Activated T-cell treated with anti-CD3 and anti-CD28 coated beads, Interleukin-2, amount 50 U/mL, for 4 hours (primary cell): ENCODE data around the gene FMNL3. TPM values are rescaled to one million over a fixed set of nuclear protein-coding genes. Genes with fewer than 3 reads are reported as not detected.
"Not testable (repeated sequence)": the region's sequence is repeated elsewhere in the genome, so short reads cannot be mapped to it uniquely, and the experiment has no call there.

Experiments
- ATAC-seq, 2 donors: fragments of 200-7000 bp; cut with Tn5 transposase; one replicate each; pipeline ENCODE4 v1.10.0; 2021
- DNase-seq: peaks from one replicate; pipeline ENCODE4 v3.0.0-alpha.2; 2020
- H3K27me3 Mint-ChIP-seq: one replicate; pipeline ENCODE4 v1.8.0; 2021; ENCODE audit warnings: low read depth, mixed read lengths
- H3K36me3 Mint-ChIP-seq: one replicate; pipeline ENCODE4 v1.8.0; 2022; ENCODE audit warnings: mixed read lengths; ENCODE audit not compliant: insufficient read depth
- H3K4me1 Mint-ChIP-seq: one replicate; pipeline ENCODE4 v1.8.0; 2021; ENCODE audit warnings: low read depth, mixed read lengths
- H3K4me3 Mint-ChIP-seq: one replicate; pipeline ENCODE4 v1.8.0; 2021; ENCODE audit warnings: mild to moderate bottlenecking, moderate library complexity, mixed read lengths
- H3K9me3 Mint-ChIP-seq: one replicate; pipeline ENCODE4 v1.8.0; 2021; ENCODE audit warnings: mixed read lengths
- total RNA-seq, 3 donors: library from RNA; stranded (reverse); gene quantifications; one replicate each; pipeline ENCODE4 v1.2.1, GENCODE V29; 2021

FMNL3 gene
- total RNA-seq, 3 donors from 2014 or later: 22.1 to 24.0 (median 23.6) TPM

DNA sequence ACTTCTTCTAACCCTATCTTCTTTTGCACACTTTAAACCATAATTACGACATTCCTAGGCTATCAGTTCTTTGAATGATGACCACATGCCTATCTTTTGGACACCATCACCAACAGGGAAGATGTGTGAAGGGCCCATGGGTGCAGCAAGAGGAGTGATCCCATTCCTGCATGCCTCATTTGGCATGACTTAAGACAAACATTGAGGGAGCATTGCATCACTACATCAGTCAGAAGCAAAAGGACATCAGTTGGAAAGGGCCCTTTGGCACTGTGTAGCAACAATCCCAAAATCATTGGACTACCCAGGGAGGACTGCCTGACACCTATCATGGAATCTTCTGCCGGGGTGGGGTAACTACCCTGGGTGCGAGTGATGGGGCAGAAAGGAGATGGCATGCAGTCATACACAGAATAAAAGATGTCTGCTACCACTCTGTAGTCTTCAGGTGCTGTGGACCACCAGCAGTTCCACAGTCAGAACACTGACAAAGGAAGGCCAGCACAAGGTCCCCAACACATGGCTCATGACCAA is 23.4 kb upstream of the FMNL3 start:
- peaks cover 2% of the 10 kb centered on the region for H3K27me3 Mint-ChIP-seq
- H3K36me3 Mint-ChIP-seq: no peaks in the 10 kb centered on the region
- ATAC-seq: no peak
- H3K9me3 Mint-ChIP-seq: peaks cover 6% of the 10 kb centered on the region
- DNase-seq: no peak
- no peak overlapping the region for H3K4me3 Mint-ChIP-seq
- no peaks in the 10 kb centered on the region for H3K4me1 Mint-ChIP-seq

DNA sequence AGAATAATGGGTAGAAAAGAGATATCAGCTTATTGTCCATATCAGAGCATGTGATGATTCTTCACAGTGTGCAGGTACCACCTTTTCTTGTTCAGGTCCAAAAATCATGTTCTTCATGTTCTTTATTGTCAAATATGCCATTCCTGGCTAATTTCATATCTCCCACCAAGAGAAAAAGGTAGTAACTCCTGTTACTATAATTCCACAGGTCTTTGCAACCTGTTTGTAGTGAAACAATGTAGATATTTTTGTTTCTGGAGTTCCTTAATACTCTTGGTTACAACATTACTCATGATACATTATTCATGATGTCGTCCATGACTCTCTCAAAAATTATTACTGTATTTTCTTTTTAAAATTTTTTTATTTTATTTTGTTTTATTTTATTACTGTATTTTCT is 22.8 kb upstream of the FMNL3 start:
- DNase-seq (no peak), ATAC-seq (no peak)
- Mint-ChIP-seq H3K27me3 (peaks cover 4% of the 10 kb centered on the region), H3K4me1 (no peaks in the 10 kb centered on the region), H3K36me3 (no peaks in the 10 kb centered on the region), H3K4me3 (no peak overlapping the region), H3K9me3 (peaks cover 3% of the 10 kb centered on the region)

DNA sequence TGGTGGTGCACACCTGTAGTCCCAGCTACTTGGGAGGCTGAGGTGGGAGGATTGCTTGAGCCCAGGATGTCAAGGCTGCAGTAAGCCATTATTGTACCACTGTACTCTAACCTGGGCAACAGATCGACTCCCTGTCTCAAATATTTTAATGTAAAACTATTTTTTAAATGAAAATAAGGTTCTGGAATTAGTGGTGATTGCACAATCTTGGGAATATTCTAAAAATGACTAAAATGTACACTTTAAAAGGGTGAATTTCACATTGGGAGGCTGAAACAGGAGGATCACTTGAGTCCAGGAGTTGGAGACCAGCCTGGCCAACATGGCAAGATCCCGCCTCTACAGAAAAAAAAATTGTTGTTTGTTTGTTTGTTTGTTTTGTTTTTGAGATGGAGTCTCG is 21.2 kb upstream of the FMNL3 start:
- Mint-ChIP-seq H3K4me3 (no peak overlapping the region), H3K4me1 (no peaks in the 10 kb centered on the region), H3K27me3 (peaks cover 14% of the 10 kb centered on the region), H3K9me3 (no peaks in the 10 kb centered on the region), H3K36me3 (no peaks in the 10 kb centered on the region)
- ATAC-seq (no peak), DNase-seq (no peak)

DNA sequence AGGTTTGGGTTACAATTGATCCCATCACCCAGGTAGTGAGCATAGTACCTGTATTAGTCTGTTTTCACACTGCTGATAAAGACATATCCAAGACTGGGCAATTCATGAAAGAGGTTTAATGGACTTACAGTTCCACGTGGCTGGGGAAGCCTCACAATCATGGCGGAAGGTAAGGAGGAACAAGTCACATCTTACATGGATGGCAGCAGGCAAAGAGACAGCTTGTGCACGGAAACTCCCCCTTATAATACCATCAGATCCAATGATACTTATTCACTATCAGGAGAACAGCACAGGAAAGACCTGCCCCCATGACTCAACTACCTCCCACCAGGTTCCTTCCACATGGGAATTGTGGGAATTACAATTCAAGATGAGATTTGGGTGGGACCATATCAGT is 14.2 kb upstream of the FMNL3 start:
- H3K4me3 Mint-ChIP-seq, ATAC-seq, H3K4me1 Mint-ChIP-seq, H3K9me3 Mint-ChIP-seq, DNase-seq, H3K36me3 Mint-ChIP-seq: not testable (repeated sequence)
- H3K27me3 Mint-ChIP-seq: peaks cover 13% of the 10 kb centered on the region

DNA sequence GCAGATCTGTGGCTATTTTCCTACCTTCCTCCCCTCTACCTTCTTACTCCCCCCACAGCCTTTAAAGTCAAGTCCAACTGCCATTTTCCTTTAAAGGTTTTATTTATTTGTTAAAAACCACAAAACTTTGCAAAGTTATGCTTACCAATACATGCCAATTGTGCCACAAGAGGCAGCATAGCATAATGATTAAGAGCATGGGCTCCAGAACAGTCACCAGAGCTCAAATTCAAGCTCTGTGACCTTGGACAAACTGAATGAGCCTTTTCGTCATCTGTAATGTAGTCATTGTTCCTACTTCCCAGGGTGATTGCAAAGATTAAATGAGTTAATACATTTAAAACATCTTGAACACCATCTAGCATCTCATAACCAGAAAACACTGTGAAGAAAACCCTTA is 13.0 kb upstream of the FMNL3 start:
- peaks cover 12% of the 10 kb centered on the region for H3K27me3 Mint-ChIP-seq
- no peak overlapping the region for H3K4me3 Mint-ChIP-seq
- no peak for DNase-seq
- H3K4me1 Mint-ChIP-seq: no peaks in the 10 kb centered on the region
- ATAC-seq: no peak
- H3K36me3 Mint-ChIP-seq: no peaks in the 10 kb centered on the region
- H3K9me3 Mint-ChIP-seq: no peaks in the 10 kb centered on the region

DNA sequence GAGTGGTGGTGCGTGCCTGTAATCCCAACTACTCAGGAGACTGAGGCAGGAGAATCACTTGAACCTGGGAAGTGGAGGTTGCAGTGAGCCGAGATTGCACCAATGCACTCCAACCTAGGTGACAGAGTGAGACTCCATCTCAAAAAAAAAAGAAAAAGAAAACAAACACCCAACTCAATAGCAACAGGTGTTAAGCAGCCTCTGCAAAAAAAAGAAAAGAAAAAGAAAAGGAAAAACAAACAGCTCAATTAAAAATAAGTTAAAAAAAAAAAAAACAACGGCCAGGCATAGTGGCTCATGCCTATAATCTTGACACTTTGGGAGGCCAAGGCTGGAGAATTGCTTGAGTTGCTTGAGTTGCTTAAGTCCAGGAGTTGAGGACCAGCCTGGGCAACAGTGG is 10.6 kb upstream of the FMNL3 start:
- not testable (repeated sequence) for H3K36me3 Mint-ChIP-seq, H3K27me3 Mint-ChIP-seq, H3K9me3 Mint-ChIP-seq, ATAC-seq, DNase-seq, H3K4me3 Mint-ChIP-seq, H3K4me1 Mint-ChIP-seq

DNA sequence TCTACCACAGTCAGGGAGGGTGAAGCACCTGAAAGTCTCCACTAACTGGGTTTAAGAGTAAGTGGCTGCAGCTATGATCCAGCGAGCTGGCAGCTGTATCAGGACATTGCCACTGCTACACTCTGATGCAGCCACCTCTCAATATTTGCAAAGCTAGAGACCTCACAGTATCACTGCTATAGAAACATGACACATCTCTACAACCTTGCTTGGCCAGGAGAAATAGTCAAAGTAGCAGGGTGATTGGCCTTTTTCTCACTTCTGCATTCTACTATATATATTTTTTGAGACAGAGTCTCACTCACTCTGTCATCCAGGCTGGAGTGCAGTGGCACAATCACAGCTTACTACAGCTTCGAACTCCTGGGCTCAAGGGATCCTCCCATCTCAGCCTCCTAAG is 9.3 kb upstream of the FMNL3 start:
- Mint-ChIP-seq H3K27me3 (peaks cover 12% of the 10 kb centered on the region), H3K4me1 (no peaks in the 10 kb centered on the region), H3K4me3 (no peak overlapping the region), H3K9me3 (no peaks in the 10 kb centered on the region), H3K36me3 (no peaks in the 10 kb centered on the region)
- no peak for ATAC-seq
- DNase-seq: no peak

DNA sequence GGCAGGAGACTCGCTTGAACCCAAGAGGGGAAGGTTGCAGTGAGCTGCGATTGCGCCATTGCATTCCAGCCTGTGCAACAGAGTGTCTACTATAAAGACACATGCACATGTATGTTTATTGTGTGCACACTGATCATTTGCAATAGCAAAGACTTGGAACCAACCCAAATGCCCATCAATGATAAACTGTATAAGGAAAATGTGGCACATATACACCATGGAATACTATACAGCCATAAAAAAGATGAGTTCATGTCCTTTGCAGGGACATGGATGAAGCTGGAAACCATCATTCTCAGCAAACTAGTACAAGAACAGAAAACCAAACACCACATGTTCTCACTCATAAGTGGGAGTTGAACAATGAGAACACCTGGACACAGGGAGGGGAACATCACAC is 6.7 kb upstream of the FMNL3 start:
- not testable (repeated sequence) for H3K9me3 Mint-ChIP-seq, H3K36me3 Mint-ChIP-seq, H3K4me3 Mint-ChIP-seq, ATAC-seq, H3K4me1 Mint-ChIP-seq, DNase-seq
- H3K27me3 Mint-ChIP-seq: peaks cover 19% of the 10 kb centered on the region

DNA sequence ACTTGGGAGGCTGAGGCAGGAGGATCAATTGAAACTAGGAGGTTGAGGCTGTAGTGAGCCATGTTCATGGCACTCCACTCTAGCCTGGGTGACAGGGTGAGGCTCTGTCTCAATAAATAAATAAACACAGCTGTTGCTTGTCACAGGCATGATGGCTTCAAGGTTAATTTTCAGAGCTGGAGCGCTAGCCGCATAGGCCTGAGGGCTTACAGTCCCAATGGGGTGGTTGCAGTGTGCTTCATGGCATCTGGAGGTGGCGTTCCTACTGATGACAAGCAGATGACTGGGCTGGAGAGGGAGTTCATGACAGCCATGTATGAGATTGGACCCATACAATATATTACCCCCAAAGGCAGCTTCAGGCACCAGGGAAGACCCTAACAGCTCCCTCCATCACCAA is 1.6 kb upstream of the FMNL3 start:
- H3K36me3 Mint-ChIP-seq: no peaks in the 10 kb centered on the region
- DNase-seq (no peak), ATAC-seq (no peak)
- H3K9me3 Mint-ChIP-seq: no peaks in the 10 kb centered on the region
- H3K27me3 Mint-ChIP-seq: peaks cover 13% of the 10 kb centered on the region
- H3K4me1 Mint-ChIP-seq: peaks cover 29% of the 10 kb centered on the region
- no peak overlapping the region for H3K4me3 Mint-ChIP-seq

DNA sequence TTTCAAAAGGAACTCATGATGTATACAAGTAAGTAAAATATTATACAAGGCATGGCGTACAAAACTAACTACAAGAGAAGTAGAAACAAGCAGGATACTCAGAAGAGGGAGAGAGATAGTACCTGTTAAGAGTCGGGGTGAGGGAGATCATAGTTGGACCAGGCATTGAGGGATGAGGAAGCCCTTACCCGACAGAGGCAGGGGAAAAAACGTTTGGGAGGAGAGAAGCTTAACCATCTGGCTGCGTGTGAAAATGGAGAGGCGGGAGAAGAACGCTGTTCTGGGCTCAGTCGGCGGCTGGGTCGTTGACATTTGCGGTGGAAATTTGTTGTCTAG is 575 bp upstream of the FMNL3 start:
- ATAC-seq (no peak), DNase-seq (no peak)

DNA sequence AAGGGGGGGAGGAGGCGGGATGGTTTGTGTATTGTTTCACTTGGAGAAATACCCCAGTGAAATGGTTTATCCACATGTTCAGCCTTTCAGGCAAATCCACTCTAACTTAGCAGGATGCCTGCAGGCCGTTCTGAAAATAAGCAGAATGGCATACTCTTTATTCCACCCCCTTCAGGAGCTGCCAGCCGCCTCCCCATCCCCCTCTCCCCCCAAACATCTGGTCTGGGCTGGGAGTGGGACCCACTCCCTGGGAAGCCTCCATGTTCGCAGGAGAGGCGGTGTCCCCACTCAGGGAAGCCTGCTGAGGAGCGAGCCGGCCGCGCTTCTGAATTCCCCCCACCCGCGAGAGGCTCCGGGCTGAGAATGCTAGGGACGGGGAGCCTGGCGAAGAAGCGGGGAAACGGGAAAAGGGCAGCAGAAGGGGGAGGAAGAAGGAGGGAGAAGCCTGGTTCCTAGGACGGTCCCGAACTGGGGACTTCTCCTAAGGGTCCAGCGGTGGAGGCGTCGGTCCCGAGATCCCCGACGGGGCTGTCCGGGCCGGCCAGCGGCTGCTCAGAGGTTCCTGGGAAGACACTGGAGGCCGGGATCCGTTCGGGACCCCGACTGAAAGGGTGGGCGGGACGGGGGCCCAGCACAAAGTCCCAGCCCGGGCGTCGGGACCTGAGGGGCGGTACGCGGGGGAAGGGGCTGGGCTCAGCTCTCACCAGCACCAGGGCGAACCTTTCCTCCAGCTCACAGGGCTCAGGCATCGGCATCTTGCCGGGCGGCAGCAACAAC is 666 bp downstream of the FMNL3 start:
- H3K9me3 Mint-ChIP-seq: no peaks in the 10 kb centered on the region

More for the DNA sequence above, 575 bp upstream of the FMNL3 start:
- Mint-ChIP-seq H3K9me3 (no peaks in the 10 kb centered on the region), H3K4me1 (peaks cover 40% of the 10 kb centered on the region), H3K4me3 (peak overlapping the region; percentile 78), H3K27me3 (peaks cover 12% of the 10 kb centered on the region), H3K36me3 (no peaks in the 10 kb centered on the region)

DNA sequence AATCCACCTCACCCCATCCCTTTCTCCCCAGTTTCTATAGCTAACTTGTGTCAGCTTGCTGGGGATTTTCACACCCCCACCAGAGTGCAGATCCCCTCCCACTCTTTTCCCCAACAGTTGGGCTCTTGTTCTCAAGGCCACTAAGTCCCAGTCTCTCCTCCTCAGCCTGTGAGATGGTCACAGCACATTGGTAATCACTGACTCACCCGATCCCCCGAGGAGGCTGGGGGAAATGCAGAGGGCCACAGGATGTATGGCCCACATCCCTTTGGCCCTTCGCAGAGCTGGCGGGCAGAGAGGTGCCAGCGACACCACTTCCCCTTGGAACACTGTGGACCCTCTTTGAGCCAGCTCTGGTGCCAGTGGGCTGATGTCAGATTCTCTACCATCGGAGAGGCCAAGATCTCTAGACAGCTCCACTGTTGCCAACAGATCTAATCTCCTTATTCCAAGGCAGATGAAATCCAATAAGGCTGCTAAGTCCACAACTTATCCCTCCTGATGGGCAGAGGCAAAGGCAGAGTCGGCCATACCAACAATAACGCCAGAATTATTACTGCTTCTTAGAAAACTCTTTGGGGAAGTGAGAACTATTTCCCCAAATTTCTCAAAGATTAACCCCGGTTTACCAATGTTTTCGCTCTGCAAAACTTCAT is 1.6 kb downstream of the FMNL3 start:
- peak overlapping the region; percentile 93 for H3K4me3 Mint-ChIP-seq
- DNase-seq (peak; percentile 11), ATAC-seq (no peak)
- H3K9me3 Mint-ChIP-seq: no peaks in the 10 kb centered on the region
- peaks cover 53% of the 10 kb centered on the region for H3K4me1 Mint-ChIP-seq
- no peaks in the 10 kb centered on the region for H3K36me3 Mint-ChIP-seq
- peaks cover 3% of the 10 kb centered on the region for H3K27me3 Mint-ChIP-seq

More for the DNA sequence above, 666 bp downstream of the FMNL3 start:
- H3K4me3 Mint-ChIP-seq: peak overlapping the region; percentile 93
- no peaks in the 10 kb centered on the region for H3K36me3 Mint-ChIP-seq
- peaks cover 7% of the 10 kb centered on the region for H3K27me3 Mint-ChIP-seq
- peak; percentile 36 to 41 for ATAC-seq
- peaks cover 49% of the 10 kb centered on the region for H3K4me1 Mint-ChIP-seq
- DNase-seq: no peak

DNA sequence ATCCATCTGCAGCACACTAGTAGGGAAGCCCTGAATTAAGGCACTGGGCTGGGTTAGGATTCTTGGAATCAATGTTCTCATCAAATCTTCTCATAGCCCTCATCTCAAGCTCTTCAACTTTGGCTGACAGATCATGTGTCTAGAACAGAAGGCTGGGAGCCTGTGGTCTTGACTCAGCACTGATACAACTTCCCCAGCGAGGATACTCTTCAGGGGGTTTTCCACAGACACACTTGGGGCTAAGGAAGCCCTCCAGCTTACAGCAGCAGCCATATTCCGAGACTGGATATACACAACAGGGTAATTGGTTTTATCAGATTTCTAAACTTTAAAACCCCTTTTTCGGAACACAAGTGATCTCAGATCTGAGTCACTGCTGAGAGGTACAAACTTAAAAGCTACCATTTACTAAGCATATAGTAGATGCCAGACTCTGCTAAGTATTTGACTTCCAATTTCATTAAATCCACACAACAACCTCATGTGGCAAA is 3.5 kb downstream of the FMNL3 start:
- Mint-ChIP-seq H3K4me3 (peak overlapping the region; percentile 29), H3K36me3 (no peaks in the 10 kb centered on the region), H3K9me3 (no peaks in the 10 kb centered on the region), H3K27me3 (no peaks in the 10 kb centered on the region), H3K4me1 (peaks cover 66% of the 10 kb centered on the region)
- DNase-seq: peak; percentile 43
- ATAC-seq: peak; percentile 46 to 55

DNA sequence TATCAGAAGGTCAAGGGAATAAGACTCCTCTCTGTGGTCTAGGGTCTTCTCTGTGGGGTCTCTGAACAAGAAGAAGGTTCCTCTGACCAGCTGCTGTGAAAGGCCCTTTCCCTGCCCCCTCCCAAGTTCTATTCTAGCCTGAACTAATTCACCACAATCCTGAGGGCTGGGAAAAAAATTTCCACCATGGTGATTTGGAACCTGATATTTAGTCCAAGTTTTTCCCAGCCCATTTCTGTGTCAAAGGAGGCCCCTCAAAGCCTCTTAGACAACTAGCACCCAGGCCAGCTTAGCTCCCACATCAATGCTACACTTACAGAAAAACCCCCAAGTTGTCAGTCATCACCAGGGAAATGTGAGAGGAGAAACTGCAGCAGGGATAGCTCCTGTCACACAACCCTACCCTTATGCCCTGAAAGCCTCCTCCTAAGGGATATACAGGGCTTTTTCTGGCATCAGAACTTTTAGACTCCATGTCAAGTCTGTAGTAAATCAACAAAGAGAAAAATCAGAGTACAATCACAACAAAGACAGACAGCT is 4.5 kb downstream of the FMNL3 start:
- ATAC-seq (no peak), DNase-seq (no peak)
- Mint-ChIP-seq H3K36me3 (no peaks in the 10 kb centered on the region), H3K9me3 (no peaks in the 10 kb centered on the region), H3K4me1 (peaks cover 74% of the 10 kb centered on the region), H3K4me3 (no peak overlapping the region), H3K27me3 (no peaks in the 10 kb centered on the region)

DNA sequence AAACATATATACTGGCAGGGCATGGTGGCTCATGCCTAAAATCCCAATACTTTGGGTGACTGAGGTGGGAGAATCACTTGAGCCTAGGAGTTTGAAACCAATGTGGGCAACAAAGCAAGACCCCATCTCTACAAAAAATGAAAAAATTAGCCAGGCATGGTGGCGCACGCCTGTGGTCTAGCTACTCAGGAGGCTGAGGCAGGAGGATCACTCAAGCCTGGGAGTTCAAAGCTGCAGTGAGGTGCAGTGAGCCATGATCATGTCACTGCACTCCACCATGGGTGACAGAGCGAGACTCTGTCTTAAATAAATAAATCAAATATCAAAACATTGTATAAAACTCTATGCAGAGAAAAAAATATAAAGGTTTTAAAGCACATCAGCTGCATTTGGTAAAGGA is 5.2 kb downstream of the FMNL3 start:
- Mint-ChIP-seq H3K9me3 (no peaks in the 10 kb centered on the region), H3K36me3 (peaks cover under 1% of the 10 kb centered on the region), H3K4me3 (no peak overlapping the region), H3K27me3 (no peaks in the 10 kb centered on the region), H3K4me1 (peaks cover 75% of the 10 kb centered on the region)
- DNase-seq (no peak), ATAC-seq (no peak)
